Measurements from ENCODE around the gene CTSF.
A peak's percentile ranks its signal among the peaks of the same experiment; 100 is the strongest.
"Not testable (repeated sequence)": the region's sequence is repeated elsewhere in the genome, so short reads cannot be mapped to it uniquely, and the experiment has no call there.

The CTSF gene

GRCh38 chr11:66568124-66568916 lies at the start of gene CTSF:
Gene CTSF (minus strand): TSS chr11:66568606. CDS start chr11:66568486, 120 bp downstream.
- peak; percentile 50 for DNase-seq

- no peak for DNase-seq
Observed at GRCh38 chr11:66617155-66617834, 48.9 kb upstream of the CTSF start.

GRCh38 chr11:66616379-66617154 lies 48.2 kb upstream of the CTSF start, which contains the start of gene RBM14:
Gene RBM14 (plus strand): TSS chr11:66616630. CDS start chr11:66616721, 91 bp downstream.
- peak; percentile 98 for DNase-seq

- no peak for DNase-seq
Observed at GRCh38 chr11:66614073-66614472, 45.7 kb upstream of the CTSF start.

GRCh38 chr11:66612458-66612857 lies 44.1 kb upstream of the CTSF start:
- no peak for DNase-seq

- DNase-seq, result no peak
Observed at GRCh38 chr11:66609721-66610617, 41.6 kb upstream of the CTSF start.

GRCh38 chr11:66607126-66607834 lies 38.9 kb upstream of the CTSF start:
- DNase-seq, result no peak

GRCh38 chr11:66606608-66607007 lies 38.2 kb upstream of the CTSF start:
- DNase-seq, result not testable (repeated sequence)

GRCh38 chr11:66604155-66604554 lies 35.7 kb upstream of the CTSF start:
- DNase-seq, result no peak

GRCh38 chr11:66603072-66603471 lies 34.7 kb upstream of the CTSF start:
- DNase-seq, result no peak

GRCh38 chr11:66600631-66601233 lies 32.3 kb upstream of the CTSF start:
- no peak for DNase-seq

GRCh38 chr11:66600219-66600618 lies 31.8 kb upstream of the CTSF start:
- DNase-seq, result no peak

GRCh38 chr11:66598993-66599392 lies 30.6 kb upstream of the CTSF start:
- no peak for DNase-seq

- no peak for DNase-seq
Observed at GRCh38 chr11:66595245-66595904, 27.0 kb upstream of the CTSF start.

- DNase-seq, result no peak
Observed at GRCh38 chr11:66593650-66594049, 25.2 kb upstream of the CTSF start.

GRCh38 chr11:66593303-66593635 lies 24.9 kb upstream of the CTSF start:
- no peak for DNase-seq

GRCh38 chr11:66592457-66593302 lies 24.3 kb upstream of the CTSF start, which contains the start of the genes CCDC87 and CCS:
Gene CCDC87 (minus strand): TSS chr11:66593063. CDS start chr11:66593015, 48 bp downstream.
Gene CCS (plus strand): TSS chr11:66593185. CDS start chr11:66593262, 77 bp downstream.
- peak; percentile 97 for DNase-seq

- DNase-seq, result no peak
Observed at GRCh38 chr11:66591175-66591574, 22.8 kb upstream of the CTSF start.

GRCh38 chr11:66589996-66590675 lies 21.7 kb upstream of the CTSF start:
- DNase-seq, result no peak

All from activated effector memory CD4-positive, alpha-beta T cell treated with Interleukin-2 at 50 U/mL for 16 hours (primary cell).